Cerebellar nuclear complex (tissue), 1 donor: Measurements from ENCODE around the gene ANKRD29.
"Not testable (repeated sequence)": the region's sequence is repeated elsewhere in the genome, so short reads cannot be mapped to it uniquely, and the experiment has no call there.

ENCODE experiments used
- DNase-seq, 2 experiments: peaks; one replicate each; lab custom pipeline; 2025; lab: John Stamatoyannopoulos, UW

The ANKRD29 gene

GRCh38 chr18:23583071-23583865 lies 79.4 kb downstream of the ANKRD29 start:
- DNase-seq: no peak

GRCh38 chr18:23580677-23581367 lies 81.9 kb downstream of the ANKRD29 start:
- no peak for DNase-seq

GRCh38 chr18:23578891-23579653 lies 83.6 kb downstream of the ANKRD29 start:
- no peak for DNase-seq

DNA sequence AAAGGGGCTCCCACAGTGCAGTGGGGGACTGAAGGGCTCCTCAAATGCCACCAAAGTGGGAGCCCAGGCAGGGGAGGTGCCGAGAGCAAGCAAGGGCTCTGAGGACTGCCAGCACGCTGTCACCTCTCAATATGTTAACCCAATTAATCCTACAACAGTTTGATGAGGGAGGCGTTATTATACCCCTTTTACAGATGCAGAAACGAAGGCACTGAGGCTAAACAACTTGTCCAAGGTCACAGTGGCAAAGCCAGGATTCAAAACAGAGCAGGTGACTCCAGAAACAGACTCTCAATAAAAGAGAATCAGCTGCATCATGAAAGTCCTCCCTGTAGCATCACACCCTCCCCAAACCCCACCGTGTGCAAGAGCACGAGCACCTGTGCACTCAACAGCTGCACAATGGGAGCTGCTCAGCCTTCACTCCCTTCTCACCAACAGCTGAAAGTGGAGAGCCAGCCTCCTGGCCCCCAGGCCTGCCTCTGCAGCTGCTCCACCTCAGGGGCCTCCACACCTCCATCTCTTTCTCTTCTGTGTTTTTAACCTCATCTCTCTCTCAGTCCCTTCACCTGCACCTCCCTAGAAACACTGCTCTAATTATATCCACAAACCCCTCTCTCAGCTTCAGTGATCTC lies 84.5 kb downstream of the ANKRD29 start:
- no peak for DNase-seq

- not testable (repeated sequence) for DNase-seq
Measured at GRCh38 chr18:23577521-23577920, 85.2 kb downstream of the ANKRD29 start.

DNA sequence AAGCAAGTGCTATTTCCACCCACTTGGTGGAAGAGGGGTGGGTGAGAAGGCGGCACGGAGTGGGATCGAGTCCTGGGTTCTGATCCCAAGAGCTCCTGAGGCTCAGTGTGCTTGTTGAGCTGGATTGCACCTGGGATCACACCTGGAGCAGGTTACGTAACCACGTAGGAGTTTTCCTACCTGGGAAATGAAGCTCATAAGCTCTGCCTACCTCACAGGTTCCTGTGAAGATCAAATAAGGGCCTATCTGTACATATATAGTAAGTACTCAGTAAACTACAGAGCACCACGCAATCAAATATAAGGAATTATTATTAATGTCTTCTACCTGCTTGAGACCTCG lies 87.4 kb downstream of the ANKRD29 start:
- DNase-seq: no peak

DNA sequence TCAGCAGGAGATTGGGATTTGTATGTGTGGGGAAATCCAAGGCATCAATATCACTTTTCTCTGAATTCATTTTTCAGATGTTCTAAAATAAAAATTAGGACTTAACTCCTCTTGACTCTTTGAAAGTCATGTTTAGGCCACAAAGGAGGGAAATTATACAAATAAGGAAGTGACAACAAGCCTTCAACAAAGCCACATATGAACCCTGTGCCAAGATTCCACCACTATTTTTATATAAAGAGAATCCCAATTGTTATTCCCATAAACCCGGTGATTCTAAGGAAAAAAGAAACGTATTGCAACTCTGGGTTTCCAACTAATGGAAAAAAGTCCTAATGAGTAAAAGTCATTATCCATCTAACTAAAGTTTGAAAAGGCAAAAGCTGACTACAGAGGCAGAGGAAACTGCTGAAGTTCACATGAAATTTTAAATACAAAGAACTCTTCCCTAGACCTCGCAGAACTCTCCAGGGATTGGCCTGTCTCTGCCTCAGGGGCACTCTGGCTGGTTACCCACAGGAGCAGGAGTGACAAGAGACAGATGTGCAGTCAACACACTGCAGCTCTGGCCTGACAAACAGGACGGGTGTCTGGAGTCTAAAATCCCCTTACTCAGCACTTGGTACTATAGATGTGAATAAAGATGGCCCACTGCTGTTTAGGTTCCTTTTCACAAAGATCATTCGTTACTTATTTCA lies 88.0 kb downstream of the ANKRD29 start:
- DNase-seq: no peak

GRCh38 chr18:23573626-23574431 lies 88.9 kb downstream of the ANKRD29 start:
- no peak for DNase-seq

DNA sequence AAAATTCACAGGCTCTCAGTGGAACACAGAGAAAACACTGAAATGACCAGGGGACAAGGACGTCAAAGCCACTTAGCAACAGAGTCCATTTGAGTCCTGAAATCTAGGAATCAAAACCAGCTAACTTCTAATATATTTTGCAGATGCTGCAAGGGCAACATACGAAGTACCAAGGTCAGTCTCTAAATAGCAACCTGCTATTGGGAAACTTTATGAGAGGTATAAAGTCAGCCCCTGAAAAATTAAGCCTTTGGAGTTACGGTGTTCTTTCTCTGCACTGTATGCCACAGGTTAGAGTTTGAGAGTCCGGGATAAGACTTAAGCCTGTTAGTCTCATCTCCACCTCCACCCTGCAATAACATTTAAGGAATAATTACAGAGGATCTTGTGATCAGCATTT lies 89.7 kb downstream of the ANKRD29 start:
- no peak for DNase-seq

GRCh38 chr18:23572570-23572969 lies 90.1 kb downstream of the ANKRD29 start:
- DNase-seq: no peak

- DNase-seq: no peak
Measured at GRCh38 chr18:23572012-23572411, 90.7 kb downstream of the ANKRD29 start.

DNA sequence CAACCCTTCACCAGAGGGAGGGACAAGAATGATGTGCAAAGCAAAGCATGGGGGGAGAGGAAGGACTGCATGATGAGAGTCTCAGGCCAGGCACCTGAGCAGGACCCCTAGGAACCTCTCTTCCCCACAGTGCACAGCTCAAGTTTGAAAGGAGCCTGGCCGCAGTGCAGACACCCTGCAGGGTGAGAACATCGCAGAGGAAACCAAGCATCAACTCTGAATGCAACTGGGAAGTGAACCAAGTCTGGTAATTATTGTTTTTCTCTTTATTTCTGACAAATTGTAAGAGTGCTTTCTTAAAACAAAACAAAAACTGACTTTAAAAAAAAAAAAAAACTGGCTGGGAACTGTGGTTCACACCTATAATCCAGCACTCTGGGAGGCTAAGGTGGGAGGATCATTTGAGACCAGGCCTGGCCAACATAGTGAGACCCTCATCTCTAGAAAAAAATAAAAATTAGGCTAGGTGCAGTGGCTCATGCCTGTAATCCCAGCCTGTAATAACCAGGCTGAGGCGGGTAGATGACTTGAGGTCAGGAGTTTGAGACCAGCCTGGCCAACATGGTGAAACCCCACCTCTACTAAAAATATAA lies 91.7 kb downstream of the ANKRD29 start:
- no peak for DNase-seq

DNA sequence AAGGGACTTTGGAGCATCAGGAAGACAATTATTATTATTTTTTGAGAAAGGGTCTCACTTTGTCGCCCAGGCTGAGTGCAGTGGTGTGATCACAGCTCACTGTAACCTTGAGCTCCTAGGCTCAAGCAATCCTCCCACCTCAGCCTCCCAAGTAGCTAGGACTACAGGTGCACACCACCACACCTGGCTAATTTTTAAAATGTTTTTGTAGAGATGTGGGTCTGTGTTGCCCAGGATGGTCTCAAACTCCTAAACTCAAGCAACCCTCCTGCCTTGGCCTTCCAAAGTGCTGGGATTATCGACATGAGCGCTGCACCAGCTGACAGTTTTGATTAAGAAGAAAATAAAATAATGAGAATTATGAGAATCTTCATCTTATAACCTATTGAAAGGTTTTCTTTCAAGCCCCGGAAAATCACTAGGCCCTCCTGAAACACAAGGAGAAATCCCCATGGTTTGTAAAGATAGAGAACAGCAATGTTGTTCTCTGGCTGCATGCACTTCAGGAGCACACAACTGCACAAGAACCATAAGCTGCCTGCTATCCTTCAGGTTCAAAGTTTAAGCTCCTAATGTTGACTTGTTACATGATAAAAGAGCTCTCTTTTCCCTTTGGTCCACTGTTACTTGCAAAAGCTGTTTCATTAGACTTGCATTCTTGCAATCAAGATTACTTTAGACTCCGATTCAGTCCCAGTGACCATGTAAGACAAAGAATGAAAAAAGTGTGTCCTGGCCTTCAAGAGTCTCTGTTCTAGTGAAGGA lies 93.2 kb downstream of the ANKRD29 start:
- DNase-seq: no peak

DNA sequence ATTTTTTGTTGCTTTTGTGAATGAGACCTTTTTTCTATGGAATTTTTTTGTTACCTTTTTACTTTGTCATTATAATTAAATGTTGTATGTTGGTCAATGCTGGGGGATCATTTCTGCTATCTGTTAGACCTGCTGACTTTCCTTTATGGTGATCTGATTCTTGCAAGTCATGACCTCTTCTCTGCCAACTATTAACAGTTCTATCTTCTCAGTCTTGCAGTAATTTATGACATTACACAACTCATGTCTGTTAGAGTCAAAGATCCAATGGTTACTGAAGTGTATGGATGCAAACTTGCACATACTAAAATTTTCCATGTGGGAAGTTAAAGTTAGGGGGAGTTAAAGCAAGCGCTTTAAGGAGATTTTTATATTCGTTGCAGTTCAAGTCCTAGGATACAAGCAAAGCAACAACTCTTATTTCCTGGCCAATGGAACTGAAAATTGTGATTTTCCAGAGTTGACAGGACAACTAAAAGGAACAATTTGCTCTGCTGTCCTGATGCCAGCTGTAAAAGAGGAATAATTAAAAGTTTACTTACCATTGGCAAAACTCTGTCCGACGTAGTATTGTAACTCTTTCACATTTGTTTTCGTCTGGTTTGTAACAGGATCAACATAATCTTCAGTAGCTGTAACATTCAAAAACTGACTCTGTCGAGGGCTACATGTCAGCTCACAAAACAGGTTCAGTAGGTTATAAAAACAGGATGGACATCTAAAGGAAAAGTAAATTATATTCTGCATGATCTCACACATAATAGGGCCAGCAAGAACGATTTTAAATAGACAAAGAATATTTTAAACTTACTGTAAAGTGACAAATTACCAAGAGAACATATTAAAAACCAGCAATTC lies 94.2 kb downstream of the ANKRD29 start:
- no peak for DNase-seq

DNA sequence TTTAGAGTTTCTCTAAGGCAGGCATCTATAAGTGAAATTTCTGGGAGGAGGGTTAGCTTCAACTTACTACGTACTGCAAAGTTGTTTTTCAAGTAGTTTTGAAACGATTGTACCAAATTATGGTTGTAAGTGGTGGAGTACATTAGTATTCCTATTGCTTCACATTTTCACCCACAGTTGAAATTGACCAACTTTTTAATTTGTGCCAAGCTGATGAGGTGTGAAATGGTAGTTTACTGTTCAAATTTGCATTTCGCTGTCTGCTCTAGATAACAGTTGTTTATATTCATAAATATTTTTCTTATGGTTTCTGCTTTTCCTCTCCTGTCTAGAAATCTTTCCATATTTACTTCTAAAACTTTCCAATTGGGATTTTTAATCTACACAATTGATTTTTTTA lies 95.0 kb downstream of the ANKRD29 start:
- DNase-seq: no peak

DNA sequence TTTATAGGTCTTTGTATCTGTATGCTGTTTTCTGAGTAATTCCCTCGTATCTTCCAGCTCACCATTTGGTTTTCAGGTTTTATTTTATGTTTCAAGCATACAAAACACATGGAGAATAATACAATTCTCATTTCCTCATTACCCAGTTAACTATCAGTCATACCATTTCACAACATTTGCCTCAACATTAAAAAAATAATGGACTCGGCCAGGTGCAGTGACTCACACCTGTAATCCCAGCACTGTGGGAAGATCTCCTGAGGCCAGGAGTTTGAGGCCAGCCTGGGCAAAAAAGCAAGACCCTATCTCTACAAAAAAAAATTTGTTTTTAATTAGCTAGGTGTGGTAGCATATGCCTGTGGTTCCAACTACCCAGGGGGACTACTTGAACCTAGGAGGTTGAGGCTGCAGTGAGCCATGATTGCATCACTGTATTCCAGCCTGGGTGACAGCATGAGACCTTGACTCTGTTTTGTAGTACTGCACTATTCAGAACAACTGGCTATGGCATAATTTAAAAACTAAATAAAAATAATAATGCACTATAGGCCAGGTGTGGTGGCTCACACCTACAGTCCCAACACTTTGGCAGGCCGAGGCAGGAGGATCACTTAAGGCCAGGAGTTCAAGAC lies 96.7 kb downstream of the ANKRD29 start:
- no peak for DNase-seq

GRCh38 chr18:23563377-23564043 lies 99.2 kb downstream of the ANKRD29 start:
- DNase-seq: no peak

DNA sequence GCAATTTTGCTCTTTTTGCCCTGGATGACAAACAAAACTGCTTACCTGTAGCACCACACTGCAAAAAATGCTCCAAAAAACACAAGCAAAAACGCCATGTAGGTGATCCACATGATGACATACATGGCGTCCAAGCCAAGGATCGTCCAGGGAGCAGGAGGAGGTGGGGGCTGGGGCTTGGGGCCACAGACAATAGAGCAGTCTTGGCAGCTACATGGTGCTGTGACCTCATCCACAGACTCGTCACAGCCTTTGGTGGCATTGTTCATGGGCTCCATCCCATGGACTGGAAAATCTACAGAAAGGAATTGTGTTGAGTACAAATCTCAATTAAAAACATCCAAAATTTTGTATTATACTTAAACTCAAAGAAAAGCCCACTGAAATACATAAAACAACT lies 102.5 kb downstream of the ANKRD29 start:
- DNase-seq: no peak
